Neural progenitor cell (in vitro differentiated cells): ENCODE measurements around the gene ALK.

Source experiments
- CTCF ChIP-seq: fragments of 200-600 bp; sonication (generic); IDR thresholded peaks from 2 replicates; pipeline ENCODE4 v1.5.1; 2017; ENCODE audit warnings: antibody characterized with exemption, mild to moderate bottlenecking
- EZH2 ChIP-seq: fragments of 200-600 bp; sonication (generic); IDR thresholded peaks from 2 replicates; pipeline ENCODE4 v1.6.1; 2017; ENCODE audit warnings: antibody characterized with exemption, mild to moderate bottlenecking, moderate library complexity
- EZH2phosphoT487 ChIP-seq: fragments of 200-600 bp; sonication (generic); IDR thresholded peaks from 2 replicates; pipeline ENCODE4 v1.6.1; 2017; ENCODE audit warnings: antibody characterized with exemption

DNA sequence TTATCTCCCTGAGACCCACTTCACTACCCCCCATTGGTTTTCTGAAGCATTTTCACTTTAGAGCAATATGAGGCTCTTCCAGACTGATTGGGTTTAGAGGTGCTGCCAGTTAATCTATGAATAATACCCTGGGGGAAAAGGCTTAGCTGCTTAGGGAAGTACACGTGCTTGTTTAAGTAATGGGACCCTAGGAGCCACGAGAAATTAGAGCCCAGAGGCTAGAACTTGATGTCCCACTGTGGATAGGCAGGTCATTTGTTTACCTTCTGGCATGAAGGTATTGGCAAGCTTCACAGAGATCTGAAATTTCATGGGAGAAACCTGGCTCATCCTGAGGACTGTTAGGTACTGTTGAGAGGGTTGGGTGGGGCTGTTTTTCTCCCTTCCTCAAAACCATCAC lies 746.4 kb downstream of the ALK start:
- TF ChIP-seq CTCF (no peak), EZH2 (no peak), EZH2phosphoT487 (no peak)
